Spleen (tissue), 11 donors: Measurements from ENCODE around the gene PHKB. TPM values are rescaled to one million over a fixed set of nuclear protein-coding genes. Genes with fewer than 3 reads are reported as not detected.

Source experiments
- DNase-seq: peaks from one replicate; pipeline ENCODE4 v3.0.0-alpha.2; 2020
- H3K27ac ChIP-seq, 8 donors: fragments of 200-600 bp; sonication (generic) in 7 of 8; 1 replicate in 4 of 8; 2 replicates in 4 of 8; pipeline versions ENCODE4 v1.5.0 to v1.8.0; 2016 to 2021; ENCODE audit warnings: inconsistent platforms in 4 of 8, mild to moderate bottlenecking in 4 of 8, moderate library complexity in 1 of 8
- H3K27me3 ChIP-seq, 7 donors: fragments of 200-600 bp; sonication (generic) in 6 of 7; replicated peaks in 1 of 7; 1 replicate in 4 of 7; 2 replicates in 3 of 7; pipeline versions ENCODE4 v1.5.0 to v1.8.0; 2016 to 2021; ENCODE audit warnings: inconsistent platforms in 3 of 7, mild to moderate bottlenecking in 1 of 7
- H3K36me3 ChIP-seq, 6 donors: fragments of 200-600 bp; sonication (generic) in 5 of 6; 1 replicate in 4 of 6; 2 replicates in 2 of 6; pipeline versions ENCODE4 v1.5.0 to v1.8.0; 2016 to 2021; ENCODE audit warnings: inconsistent platforms in 2 of 6
- H3K4me1 ChIP-seq, 6 donors: fragments of 200-600 bp; sonication (generic) in 5 of 6; 1 replicate in 3 of 6; 2 replicates in 3 of 6; pipeline versions ENCODE4 v1.5.0 to v1.8.0; 2016 to 2021; ENCODE audit warnings: inconsistent platforms in 3 of 6
- H3K4me3 ChIP-seq, 8 donors: fragments of 200-600 bp; sonication (generic) in 7 of 8; 1 replicate in 4 of 8; 2 replicates in 4 of 8; pipeline versions ENCODE4 v1.5.0 to v1.8.0; 2016 to 2021; ENCODE audit warnings: inconsistent platforms in 4 of 8, mild to moderate bottlenecking in 4 of 8, moderate library complexity in 2 of 8
- H3K9me3 ChIP-seq, 8 donors: fragments of 200-600 bp; sonication (generic) in 7 of 8; 1 replicate in 4 of 8; 2 replicates in 4 of 8; pipeline versions ENCODE4 v1.5.0 to v1.8.0; 2016 to 2021; ENCODE audit warnings: inconsistent platforms in 4 of 8
- CTCF ChIP-seq, 11 experiments: fragments of 200-600 bp in 7 of 11; fragments of 450-650 bp in 4 of 11; sonication (generic) in 4 of 11; IDR thresholded peaks in 8 of 11; conservative IDR thresholded peaks in 3 of 11; 1 replicate in 7 of 11; 2 replicates in 4 of 11; pipeline versions ENCODE4 v1.4.0 to v1.8.0; 2016 to 2021; ENCODE audit warnings: antibody characterized with exemption in 11 of 11, inconsistent platforms in 4 of 11, mild to moderate bottlenecking in 1 of 11
- POLR2A ChIP-seq, 3 donors: fragments of 450-650 bp; IDR thresholded peaks; one replicate each; pipeline ENCODE4 v1.5.1; 2017; ENCODE audit warnings: antibody characterized with exemption in 3 of 3, mild to moderate bottlenecking in 1 of 3
- POLR2AphosphoS5 ChIP-seq, 3 donors: sonication (generic); formaldehyde crosslinking; IDR thresholded peaks; one replicate each; pipeline ENCODE4 v1.5.1; 2017; ENCODE audit warnings: antibody characterized with exemption in 3 of 3
- WGBS, 5 donors: extraction: QIAGEN DNeasy Blood & Tissue Kit in 3 of 5; methylation state at CpG; one replicate each; pipeline versions ENCODE4 v1.1.5 to v1.1.7; 2013 to 2018; 5-methylcytosine and 5-hydroxymethylcytosine counted together
- intact Hi-C: fragments of 100-400 bp; cut with DNase I; formaldehyde crosslinking; loops from one replicate; pipeline ENCODE4 v1.15.0; 2023; ENCODE audit warnings: low total_unique reads
- polyA plus RNA-seq, 3 donors: library from polyadenylated mRNA; stranded (reverse); fragments of 200-250 nt; gene quantifications; one replicate each; pipeline ENCODE4 v1.2.1, GENCODE V29; 2013
- total RNA-seq, 7 donors: library from RNA; depleted of rRNA in 3 of 7; stranded (reverse); fragments of >200 nt in 3 of 7; fragmentation: NEBNext Ultra II Directional in 4 of 7; extraction: Animal tissue kit (Norgen Biotek cat#: 25700) in 4 of 7; gene quantifications; one replicate each; pipeline versions ENCODE4 v1.1.0 to v1.2.1, GENCODE V29; 2016 to 2021
- donor health status: healthy with polysubstance abuse.
- donor health status: DM: no; HTN: no; CAD: no; lungs with moderate emphysema.
- donor health status: DM: no; HTN: no; CAD: no.
- donor health status: Bipolar disorder and iron deficiency.
- donor health status: healthy.
- donor health status: DM: no; HTN: no; CAD: no.
- donor health status: DM: yes; HTN: yes; CAD: no.

The PHKB gene
- total and polyA plus RNA-seq, 10 donors, result 19.7 to 168 (median 99.1) TPM

- Histone ChIP-seq H3K27ac (peak overlapping the region in 2 of 8 donors; percentile 21 to 24), H3K4me1 (peaks cover 0 to 24% (median 4%) of the 10 kb centered on the region in 6 donors), H3K4me3 (no peak overlapping the region), H3K36me3 (peaks cover 0 to 76% (median 49%) of the 10 kb centered on the region in 6 donors), H3K9me3 (no peaks in the 10 kb centered on the region), H3K27me3 (no peaks in the 10 kb centered on the region)
- no peak for DNase-seq
- intact Hi-C loops, result no loop called here
- no peak for TF ChIP-seq CTCF (IDR thresholded peaks at IDR 0.05 in 8 of 11, conservative IDR thresholded peaks at IDR 0.05 in 3 of 11)
- WGBS, 5 donors, result 19 to 38% (median 26%) methylated on average over 1 of the region's 1 CpG
Measured at GRCh38 chr16:47507701-47508100, 46.6 kb downstream of the PHKB start.

GRCh38 chr16:47511882-47512281 is 50.8 kb downstream of the PHKB start:
- no peak for TF ChIP-seq CTCF (IDR thresholded peaks at IDR 0.05 in 8 of 11, conservative IDR thresholded peaks at IDR 0.05 in 3 of 11)
- no peak for TF ChIP-seq POLR2AphosphoS5 (IDR thresholded peaks at IDR 0.05)
- no peak for TF ChIP-seq POLR2A (IDR thresholded peaks at IDR 0.05)
- Histone ChIP-seq H3K9me3 (no peaks in the 10 kb centered on the region), H3K36me3 (peaks cover 0 to 77% (median 53%) of the 10 kb centered on the region in 6 donors), H3K27ac (no peak overlapping the region), H3K4me3 (no peak overlapping the region), H3K4me1 (peaks cover 0 to 19% (median 4%) of the 10 kb centered on the region in 6 donors), H3K27me3 (no peaks in the 10 kb centered on the region)
- no peak for DNase-seq
- intact Hi-C loops, result no loop called here
- WGBS, 5 donors, result 93 to 98% (median 97%) methylated on average over 4 of the region's 4 CpGs

DNA sequence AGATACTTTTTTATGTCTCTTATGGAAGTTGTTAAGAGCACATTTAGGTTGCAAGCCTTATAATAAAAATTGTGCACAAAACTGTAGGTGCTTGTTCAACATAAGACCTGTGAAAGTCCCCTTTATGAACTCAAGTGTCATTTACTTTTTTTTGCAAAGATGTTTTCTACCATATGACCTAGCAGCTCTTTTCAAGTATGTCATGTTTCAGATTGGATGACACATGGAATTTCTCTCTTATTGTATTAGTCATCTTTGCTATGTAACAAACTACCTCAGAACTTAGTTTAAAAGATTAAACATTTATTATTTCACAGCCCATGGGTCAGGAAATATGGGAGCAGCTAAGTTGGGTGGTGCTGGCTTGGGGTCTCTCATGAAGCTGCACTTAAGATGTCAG is 57.9 kb downstream of the PHKB start:
- H3K27me3 ChIP-seq, result no peaks in the 10 kb centered on the region
- H3K4me3 ChIP-seq, result no peak overlapping the region
- no peak for DNase-seq
- H3K9me3 ChIP-seq, result no peaks in the 10 kb centered on the region
- intact Hi-C loops, result no loop called here
- H3K4me1 ChIP-seq, result peaks cover 4 to 18% (median 9%) of the 10 kb centered on the region in 6 donors
- H3K27ac ChIP-seq, result no peak overlapping the region
- H3K36me3 ChIP-seq, result peaks cover 0 to 59% (median 29%) of the 10 kb centered on the region in 6 donors
- TF ChIP-seq POLR2A (IDR thresholded peaks at IDR 0.05) (no peak), CTCF (IDR thresholded peaks at IDR 0.05 in 8 of 11, conservative IDR thresholded peaks at IDR 0.05 in 3 of 11) (no peak), POLR2AphosphoS5 (IDR thresholded peaks at IDR 0.05) (no peak)

- no peak for TF ChIP-seq POLR2A (IDR thresholded peaks at IDR 0.05)
- no peak for TF ChIP-seq POLR2AphosphoS5 (IDR thresholded peaks at IDR 0.05)
- TF ChIP-seq CTCF (IDR thresholded peaks at IDR 0.05 in 8 of 11, conservative IDR thresholded peaks at IDR 0.05 in 3 of 11), result no peak
- 81 to 90% (median 81%) methylated on average over 3 of the region's 3 CpGs for WGBS, 5 donors
Measured at GRCh38 chr16:47519546-47519945, 58.4 kb downstream of the PHKB start.

More at GRCh38 chr16:47519546-47519945, 58.4 kb downstream of the PHKB start:
- Histone ChIP-seq H3K36me3 (peaks cover 0 to 54% (median 24%) of the 10 kb centered on the region in 6 donors), H3K4me3 (no peak overlapping the region), H3K27ac (no peak overlapping the region), H3K9me3 (no peaks in the 10 kb centered on the region), H3K27me3 (no peaks in the 10 kb centered on the region), H3K4me1 (peaks cover 4 to 22% (median 11%) of the 10 kb centered on the region in 6 donors)
- intact Hi-C loops, result no loop called here
- no peak for DNase-seq
